Gastrocnemius medialis (tissue), 4 donors: ENCODE data around the gene IDI1.

ENCODE experiments used
- CTCF ChIP-seq, 5 experiments: fragments of 450-650 bp in 3 of 5; fragments of 200-600 bp in 2 of 5; sonication (generic) in 2 of 5; IDR thresholded peaks in 4 of 5; conservative IDR thresholded peaks in 1 of 5; 1 replicate in 4 of 5; 2 replicates in 1 of 5; pipeline ENCODE4 v1.5.1; 2016 to 2019; ENCODE audit warnings: antibody characterized with exemption in 5 of 5, mild to moderate bottlenecking in 3 of 5, moderate library complexity in 3 of 5
- POLR2A ChIP-seq, 2 donors: fragments of 450-650 bp; IDR thresholded peaks; one replicate each; pipeline ENCODE4 v1.6.1; 2017; ENCODE audit warnings: antibody characterized with exemption in 2 of 2, mild to moderate bottlenecking in 2 of 2, moderate library complexity in 2 of 2

- TF ChIP-seq CTCF (IDR thresholded peaks at IDR 0.05 in 4 of 5, conservative IDR thresholded peaks at IDR 0.05 in 1 of 5) (no peak), POLR2A (IDR thresholded peaks at IDR 0.05) (no peak)
Measured at GRCh38 chr10:1009071-1009494, 39.8 kb downstream of the IDI1 start.
